Measurements from ENCODE around the gene ARHGAP18.

GRCh38 chr6:129646642-129647041, 63.3 kb downstream of the ARHGAP18 start:
- TF ChIP-seq CTCF (IDR thresholded peaks at IDR 0.05) (no peak), POLR2AphosphoS5 (IDR thresholded peaks at IDR 0.05) (no peak)
